ENCODE results near the gene LPAR3.

Gene LPAR3

DNA sequence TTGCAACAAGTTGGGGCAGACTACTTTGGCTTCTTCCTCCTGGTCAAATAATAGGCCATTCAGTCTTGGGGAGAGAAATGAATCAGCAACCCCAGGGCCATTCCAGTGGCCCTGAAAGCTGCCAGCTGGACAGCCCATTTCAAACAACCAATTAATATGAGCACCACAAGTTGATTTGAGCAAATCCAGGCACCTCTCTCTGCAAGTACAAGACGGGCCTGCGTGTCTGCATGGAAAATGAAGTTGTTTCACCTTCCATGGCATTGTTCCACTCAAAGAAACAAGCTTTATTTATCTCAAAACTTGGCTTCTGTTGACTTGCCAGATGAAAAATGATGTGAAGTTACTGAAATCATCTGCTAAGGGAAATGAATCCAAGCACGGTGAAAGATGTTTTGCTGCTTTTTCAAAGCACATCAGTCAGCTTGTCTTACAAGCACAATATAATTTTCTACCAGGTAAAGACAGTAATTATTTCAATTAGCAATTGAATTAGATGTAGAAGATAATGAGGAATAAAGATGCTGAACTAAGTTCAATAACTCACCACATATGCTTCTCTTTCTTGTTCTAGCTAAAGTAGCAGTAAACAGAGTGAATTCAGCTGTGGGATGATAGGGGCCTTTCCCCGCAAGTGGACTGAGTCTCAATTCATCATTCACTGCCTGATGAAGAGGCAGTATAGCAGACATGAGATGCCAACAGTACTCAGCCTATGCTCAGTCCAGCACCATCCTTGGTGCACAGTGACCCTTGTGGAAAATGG is 107.6 kb downstream of the LPAR3 start:
- TF ChIP-seq, protein P1, sequence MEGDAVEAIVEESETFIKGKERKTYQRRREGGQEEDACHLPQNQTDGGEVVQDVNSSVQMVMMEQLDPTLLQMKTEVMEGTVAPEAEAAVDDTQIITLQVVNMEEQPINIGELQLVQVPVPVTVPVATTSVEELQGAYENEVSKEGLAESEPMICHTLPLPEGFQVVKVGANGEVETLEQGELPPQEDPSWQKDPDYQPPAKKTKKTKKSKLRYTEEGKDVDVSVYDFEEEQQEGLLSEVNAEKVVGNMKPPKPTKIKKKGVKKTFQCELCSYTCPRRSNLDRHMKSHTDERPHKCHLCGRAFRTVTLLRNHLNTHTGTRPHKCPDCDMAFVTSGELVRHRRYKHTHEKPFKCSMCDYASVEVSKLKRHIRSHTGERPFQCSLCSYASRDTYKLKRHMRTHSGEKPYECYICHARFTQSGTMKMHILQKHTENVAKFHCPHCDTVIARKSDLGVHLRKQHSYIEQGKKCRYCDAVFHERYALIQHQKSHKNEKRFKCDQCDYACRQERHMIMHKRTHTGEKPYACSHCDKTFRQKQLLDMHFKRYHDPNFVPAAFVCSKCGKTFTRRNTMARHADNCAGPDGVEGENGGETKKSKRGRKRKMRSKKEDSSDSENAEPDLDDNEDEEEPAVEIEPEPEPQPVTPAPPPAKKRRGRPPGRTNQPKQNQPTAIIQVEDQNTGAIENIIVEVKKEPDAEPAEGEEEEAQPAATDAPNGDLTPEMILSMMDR (IDR thresholded peaks at IDR 0.05; ENCODE audit: low read depth, low read length): no peak
- no peak overlapping the region for H3K4me3 ChIP-seq (replicated peaks in 1 of 2; ENCODE audit: low read depth in 2 of 2, low read length in 2 of 2)
- DNase-seq (ENCODE audit: low read depth in 2 of 2): peak in 1 of 2 donors; percentile 22

DNA sequence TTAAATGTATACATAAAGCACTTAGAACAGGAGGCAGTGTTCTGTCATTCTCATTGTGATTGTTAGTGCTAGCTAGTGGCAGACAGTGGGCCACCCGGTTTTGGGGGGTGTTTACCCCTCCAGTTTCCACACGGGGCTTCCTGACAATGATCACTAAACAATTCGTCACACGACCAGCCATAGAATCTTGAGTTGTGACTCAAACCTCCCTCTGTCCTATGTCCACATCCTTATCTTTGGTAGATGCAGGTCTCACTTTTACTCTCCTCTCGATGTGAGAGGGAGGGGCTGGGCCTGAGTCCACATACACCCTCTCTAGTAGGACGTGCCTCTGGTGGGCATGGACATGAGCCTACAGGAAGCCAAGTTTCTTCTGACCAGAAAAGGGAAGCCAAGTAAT is 110.1 kb downstream of the LPAR3 start:
- DNase-seq (ENCODE audit: low read depth in 2 of 2): no peak
- TF ChIP-seq, protein P1 (IDR thresholded peaks at IDR 0.05; ENCODE audit: low read depth, low read length): no peak
- H3K4me3 ChIP-seq (replicated peaks in 1 of 2; ENCODE audit: low read depth in 2 of 2, low read length in 2 of 2): no peak overlapping the region

DNA sequence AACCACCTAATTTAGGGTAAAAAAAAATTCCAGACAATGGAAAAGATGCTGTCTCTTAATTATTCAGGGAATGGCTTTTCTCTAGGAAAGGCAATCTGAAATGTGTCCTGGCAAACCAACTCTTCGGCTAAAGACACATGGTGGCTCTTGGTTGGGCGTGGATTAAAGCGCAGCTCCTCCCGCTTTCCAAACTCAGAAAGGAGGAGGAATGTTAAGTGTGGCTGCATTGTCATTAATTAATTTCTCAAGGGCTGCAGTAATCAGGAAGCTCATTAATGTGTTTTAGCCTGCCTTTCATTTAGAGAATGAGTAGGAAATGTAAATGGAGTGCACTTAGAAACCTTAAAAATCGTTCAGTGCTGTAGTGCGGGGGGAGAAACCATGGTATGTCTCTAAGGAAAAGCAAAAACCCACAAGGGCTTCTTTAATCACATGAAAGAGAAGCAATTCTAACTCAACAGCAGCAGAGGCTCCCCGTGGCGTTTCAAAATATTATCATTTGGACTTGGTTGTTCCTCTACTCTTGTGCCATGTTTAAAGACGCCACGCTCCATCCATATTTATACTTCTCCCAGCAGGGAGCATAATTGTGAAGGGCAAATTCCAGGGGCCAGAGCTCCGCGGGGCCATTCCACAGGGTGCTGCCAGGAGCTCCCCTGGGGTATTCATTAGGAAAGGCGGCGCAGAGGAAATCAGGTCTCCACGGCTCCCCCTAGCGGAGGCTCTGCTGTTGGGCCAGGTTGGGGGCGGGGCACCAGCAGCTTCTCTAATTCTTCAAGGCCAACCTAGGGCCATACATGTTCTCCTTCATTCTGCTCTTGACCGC is 110.8 kb downstream of the LPAR3 start:
- DNase-seq (ENCODE audit: low read depth in 2 of 2): peak; percentile 65 to 79
- TF ChIP-seq, protein P1 (IDR thresholded peaks at IDR 0.05; ENCODE audit: low read depth, low read length): peak; percentile 89
- H3K4me3 ChIP-seq (replicated peaks in 1 of 2; ENCODE audit: low read depth in 2 of 2, low read length in 2 of 2): no peak overlapping the region

DNA sequence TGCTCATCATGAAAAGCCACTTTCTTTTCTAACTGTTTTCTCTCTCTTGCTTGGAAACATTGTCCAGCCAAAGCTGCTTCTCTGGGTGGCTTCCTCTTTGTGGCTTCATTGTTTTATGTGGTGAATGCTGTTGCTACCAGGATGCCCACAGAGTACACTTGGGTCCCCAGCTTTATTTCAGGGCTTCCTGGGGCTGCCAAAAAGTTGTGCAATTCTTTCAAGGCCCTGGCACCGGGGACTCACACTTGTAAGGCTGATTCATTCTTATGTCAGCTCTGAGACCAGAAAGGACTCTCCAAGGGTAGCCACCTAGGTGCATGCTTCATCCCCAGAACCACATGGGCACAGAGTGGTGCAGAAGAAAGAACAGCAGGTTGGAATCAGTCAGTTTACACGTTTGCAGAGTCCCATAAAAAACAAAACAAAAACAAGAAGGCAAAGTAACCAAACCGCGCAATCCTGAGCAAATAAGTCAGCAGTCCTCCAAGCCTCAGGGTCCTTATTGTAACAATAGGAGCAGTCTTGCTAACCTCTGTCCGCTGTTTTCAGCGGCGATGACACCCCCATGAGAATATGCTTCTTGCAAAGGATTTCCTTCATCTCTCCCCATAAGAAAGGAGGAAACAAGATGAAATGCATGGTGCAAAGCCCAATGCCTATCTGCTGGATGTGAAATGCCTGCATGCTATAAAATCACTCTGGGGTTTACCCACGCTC is 112.8 kb downstream of the LPAR3 start:
- H3K4me3 ChIP-seq (replicated peaks in 1 of 2; ENCODE audit: low read depth in 2 of 2, low read length in 2 of 2): no peak overlapping the region
- peak; percentile 48 to 58 for DNase-seq (ENCODE audit: low read depth in 2 of 2)
- TF ChIP-seq, protein P1 (IDR thresholded peaks at IDR 0.05; ENCODE audit: low read depth, low read length): no peak

DNA sequence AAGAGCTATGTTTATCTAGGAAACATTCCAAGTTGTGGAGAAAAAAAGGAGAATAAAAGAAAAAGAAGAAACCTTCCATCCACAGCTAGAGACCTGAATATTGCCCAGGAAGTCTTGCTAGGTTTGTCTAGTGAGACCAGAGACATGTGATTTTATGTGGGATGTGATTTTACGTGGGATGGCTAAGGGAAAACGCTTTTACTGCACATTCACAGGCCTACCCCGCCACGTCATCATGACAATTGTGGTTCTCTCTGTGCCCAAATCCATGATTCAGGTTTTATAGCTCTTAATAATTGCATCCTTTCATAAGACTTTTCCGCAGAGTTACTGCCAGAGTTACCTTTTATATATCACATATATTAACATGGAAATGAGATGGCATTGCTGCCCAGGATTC is 116.4 kb downstream of the LPAR3 start:
- TF ChIP-seq, protein P1 (IDR thresholded peaks at IDR 0.05; ENCODE audit: low read depth, low read length): no peak
- no peak overlapping the region for H3K4me3 ChIP-seq (replicated peaks in 1 of 2; ENCODE audit: low read depth in 2 of 2, low read length in 2 of 2)
- peak in 1 of 2 donors; percentile 43 for DNase-seq (ENCODE audit: low read depth in 2 of 2)

DNA sequence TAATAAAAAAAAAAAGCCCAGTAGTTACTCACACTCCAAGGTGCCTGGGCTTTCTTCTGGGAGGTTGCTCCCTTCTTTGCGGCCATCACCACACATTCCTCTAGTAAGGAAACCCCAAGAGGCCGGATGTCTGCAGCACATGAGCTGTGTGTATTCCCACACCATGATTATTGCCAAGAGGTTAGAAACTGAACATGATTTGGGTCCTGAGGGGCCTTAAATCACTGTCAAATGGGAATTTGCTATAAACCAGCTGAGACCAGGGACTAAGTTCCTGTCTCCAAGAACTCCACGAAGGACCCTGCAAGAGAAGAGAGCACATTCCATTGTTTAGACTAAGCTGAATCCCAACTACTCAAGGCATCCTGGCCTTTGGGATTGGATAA is 117.5 kb downstream of the LPAR3 start:
- DNase-seq (ENCODE audit: low read depth in 2 of 2): no peak
- no peak overlapping the region for H3K4me3 ChIP-seq (replicated peaks in 1 of 2; ENCODE audit: low read depth in 2 of 2, low read length in 2 of 2)
- TF ChIP-seq, protein P1 (IDR thresholded peaks at IDR 0.05; ENCODE audit: low read depth, low read length): no peak

Measured in cardiac fibroblast (primary cell).